ENCODE results near the gene PSMB2. TPM values are rescaled to one million over a fixed set of nuclear protein-coding genes. Genes with fewer than 3 reads are reported as not detected.

Gene PSMB2
- total RNA-seq, 1 experiment from 2014 or later = 86.0 TPM

DNA sequence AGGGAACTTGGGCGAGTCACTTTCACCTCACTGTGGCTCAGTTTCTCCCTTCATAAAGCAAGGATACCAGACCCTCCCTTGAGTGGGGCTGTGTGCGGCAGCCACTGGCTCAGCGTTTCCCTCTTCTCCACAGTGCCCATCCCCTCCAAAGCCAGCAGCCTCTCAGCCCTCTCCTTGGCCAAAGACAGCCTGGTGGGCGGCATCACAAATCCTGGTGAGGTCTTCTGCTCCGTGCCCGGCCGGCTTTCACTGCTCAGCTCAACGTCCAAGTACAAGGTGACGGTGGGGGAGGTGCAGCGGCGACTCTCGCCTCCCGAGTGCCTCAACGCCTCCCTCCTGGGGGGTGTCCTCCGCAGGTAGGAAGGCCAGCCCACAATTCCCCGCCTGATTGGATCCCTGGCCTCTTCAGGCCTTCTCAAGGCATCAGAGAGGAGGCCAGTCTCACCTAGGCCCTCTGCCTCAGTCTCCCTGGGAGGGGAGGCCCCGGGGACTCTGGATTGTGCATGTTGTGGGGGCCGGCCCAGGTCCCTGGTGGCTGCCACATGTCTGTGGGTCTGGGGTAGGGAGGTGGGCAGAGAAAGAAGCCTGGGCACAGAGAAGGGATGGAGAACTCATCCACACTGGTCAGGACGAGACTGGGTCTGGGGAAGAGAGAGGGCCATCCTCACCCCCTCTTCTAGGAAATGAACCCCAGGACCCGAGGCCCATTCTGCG, 53.0 kb downstream of the PSMB2 start:
- H3T11ph ChIP-seq (ENCODE audit: low read length) = no peak overlapping the region
- no peaks in the 10 kb centered on the region for H3K79me2 ChIP-seq (ENCODE audit: insufficient read depth, low read length)
- no peak overlapping the region for H3K4me3 Mint-ChIP-seq
- H2AFZ ChIP-seq (ENCODE audit: low read length) = no peak overlapping the region
- H3K27me3 Mint-ChIP-seq (ENCODE audit: low read depth) = peaks cover 2% of the 10 kb centered on the region
- H3K4me2 ChIP-seq (ENCODE audit: insufficient read depth, insufficient read length, low read length) = no peak overlapping the region
- no peaks in the 10 kb centered on the region for H3K27me3 ChIP-seq (ENCODE audit: insufficient read depth, low read length)
- no peak overlapping the region for H3K23ac ChIP-seq (ENCODE audit: insufficient read length, low read depth, low read length)
- no peak overlapping the region for H2BK12ac ChIP-seq (ENCODE audit: insufficient read length, low read depth, low read length)
- no peak overlapping the region for H4K5ac ChIP-seq (ENCODE audit: insufficient read length, low read depth, low read length)
- peaks cover 2% of the 10 kb centered on the region for H4K20me1 ChIP-seq (ENCODE audit: control insufficient read depth, insufficient read depth, insufficient read length)
- no peak overlapping the region for H4K8ac ChIP-seq (replicated peaks; ENCODE audit: insufficient read length, low read depth, low read length)
- H3K27ac Mint-ChIP-seq = peak overlapping the region in 2 of 3 experiments; percentile 28 to 60; a peak in 2 of 7 replicates
- TF ChIP-seq, protein P1, sequence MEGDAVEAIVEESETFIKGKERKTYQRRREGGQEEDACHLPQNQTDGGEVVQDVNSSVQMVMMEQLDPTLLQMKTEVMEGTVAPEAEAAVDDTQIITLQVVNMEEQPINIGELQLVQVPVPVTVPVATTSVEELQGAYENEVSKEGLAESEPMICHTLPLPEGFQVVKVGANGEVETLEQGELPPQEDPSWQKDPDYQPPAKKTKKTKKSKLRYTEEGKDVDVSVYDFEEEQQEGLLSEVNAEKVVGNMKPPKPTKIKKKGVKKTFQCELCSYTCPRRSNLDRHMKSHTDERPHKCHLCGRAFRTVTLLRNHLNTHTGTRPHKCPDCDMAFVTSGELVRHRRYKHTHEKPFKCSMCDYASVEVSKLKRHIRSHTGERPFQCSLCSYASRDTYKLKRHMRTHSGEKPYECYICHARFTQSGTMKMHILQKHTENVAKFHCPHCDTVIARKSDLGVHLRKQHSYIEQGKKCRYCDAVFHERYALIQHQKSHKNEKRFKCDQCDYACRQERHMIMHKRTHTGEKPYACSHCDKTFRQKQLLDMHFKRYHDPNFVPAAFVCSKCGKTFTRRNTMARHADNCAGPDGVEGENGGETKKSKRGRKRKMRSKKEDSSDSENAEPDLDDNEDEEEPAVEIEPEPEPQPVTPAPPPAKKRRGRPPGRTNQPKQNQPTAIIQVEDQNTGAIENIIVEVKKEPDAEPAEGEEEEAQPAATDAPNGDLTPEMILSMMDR (conservative IDR thresholded peaks at IDR 0.05) = no peak
- H3K4me1 Mint-ChIP-seq = peaks cover 5 to 8% of the 10 kb centered on the region in 2 experiments
- no peaks in the 10 kb centered on the region for H3K23me2 ChIP-seq (ENCODE audit: insufficient read length, low read depth, low read length, poor library complexity, severe bottlenecking)
- H2BK5ac ChIP-seq (ENCODE audit: insufficient read length, low read length) = no peak overlapping the region
- no peak overlapping the region for H3K4ac ChIP-seq (ENCODE audit: low read depth, low read length)
- H3K79me1 ChIP-seq (ENCODE audit: insufficient read depth, low read depth, low read length, poor library complexity, severe bottlenecking) = no peaks in the 10 kb centered on the region
- WGBS (ENCODE audit: extremely low coverage, insufficient read length, low lambda C conversion rate) = no CpG with 5 or more reads among the region's 21 CpGs
- no peak overlapping the region for H2BK15ac ChIP-seq (ENCODE audit: low read depth, low read length)
- H3K56ac ChIP-seq (ENCODE audit: insufficient read length, low read depth, low read length) = no peak overlapping the region
- H2AK5ac ChIP-seq (ENCODE audit: insufficient read length, low read length) = no peak overlapping the region
- no peaks in the 10 kb centered on the region for H3K9me3 ChIP-seq (ENCODE audit: control insufficient read depth, low read depth, low read length)
- H3K9ac ChIP-seq (ENCODE audit: extremely low read depth, insufficient read length, low read length) = no peak overlapping the region
- no peak overlapping the region for H3K27ac ChIP-seq (ENCODE audit: insufficient read length, low read depth, low read length)
- H3K14ac ChIP-seq (ENCODE audit: insufficient read depth, low read length) = no peak overlapping the region
- H3K9me3 Mint-ChIP-seq = no peaks in the 10 kb centered on the region; a peak in 1 of 5 replicates
- no peak overlapping the region for H2BK120ac ChIP-seq (ENCODE audit: low read depth, low read length, poor library complexity, severe bottlenecking)
- H3K18ac ChIP-seq (ENCODE audit: insufficient read length, low read depth, low read length) = no peak overlapping the region
- no peak for DNase-seq
- no peak overlapping the region for H2BK20ac ChIP-seq (ENCODE audit: low read depth, low read length, poor library complexity, severe bottlenecking)
- H3K4me1 ChIP-seq (ENCODE audit: insufficient read depth, low read length) = no peaks in the 10 kb centered on the region
- H4K91ac ChIP-seq (ENCODE audit: insufficient read length, low read depth, low read length) = no peak overlapping the region
- H3K36me3 Mint-ChIP-seq (ENCODE audit: insufficient read depth in 1 of 3, low read depth in 3 of 3) = 0 out of 7 replicates have a peak, but pooled peaks cover 0 to 3% (median 0%) of the 10 kb centered on the region in 3 experiments

Measured in H9 (cell line).